SIG-M5 treated with dmso at 0.1 percent for 504 hours (cell line): ENCODE results near the gene RAB3IP.
"Not testable (repeated sequence)": the region's sequence is repeated elsewhere in the genome, so short reads cannot be mapped to it uniquely, and the experiment has no call there.

Source experiments
- DNase-seq: peaks from one replicate; lab custom pipeline; 2025; ENCODE audit not compliant: unreplicated experiment; lab: John Stamatoyannopoulos, UW

The RAB3IP gene

DNA sequence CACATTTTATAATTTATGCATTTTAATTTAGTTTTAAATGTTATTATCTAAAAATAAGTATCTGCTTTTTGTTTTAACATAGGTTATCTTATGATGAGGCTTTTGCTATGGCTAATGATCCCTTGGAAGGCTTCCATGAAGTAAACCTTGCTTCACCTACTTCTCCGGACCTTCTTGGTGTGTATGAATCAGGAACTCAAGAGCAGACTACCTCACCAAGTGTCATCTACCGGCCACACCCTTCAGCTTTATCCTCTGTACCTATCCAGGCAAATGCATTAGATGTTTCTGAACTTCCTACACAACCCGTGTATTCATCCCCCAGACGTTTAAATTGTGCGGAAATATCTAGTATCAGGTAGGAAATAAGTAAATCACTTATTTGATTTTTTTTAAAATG is 16.6 kb downstream of the RAB3IP start:
- DNase-seq, result no peak

DNA sequence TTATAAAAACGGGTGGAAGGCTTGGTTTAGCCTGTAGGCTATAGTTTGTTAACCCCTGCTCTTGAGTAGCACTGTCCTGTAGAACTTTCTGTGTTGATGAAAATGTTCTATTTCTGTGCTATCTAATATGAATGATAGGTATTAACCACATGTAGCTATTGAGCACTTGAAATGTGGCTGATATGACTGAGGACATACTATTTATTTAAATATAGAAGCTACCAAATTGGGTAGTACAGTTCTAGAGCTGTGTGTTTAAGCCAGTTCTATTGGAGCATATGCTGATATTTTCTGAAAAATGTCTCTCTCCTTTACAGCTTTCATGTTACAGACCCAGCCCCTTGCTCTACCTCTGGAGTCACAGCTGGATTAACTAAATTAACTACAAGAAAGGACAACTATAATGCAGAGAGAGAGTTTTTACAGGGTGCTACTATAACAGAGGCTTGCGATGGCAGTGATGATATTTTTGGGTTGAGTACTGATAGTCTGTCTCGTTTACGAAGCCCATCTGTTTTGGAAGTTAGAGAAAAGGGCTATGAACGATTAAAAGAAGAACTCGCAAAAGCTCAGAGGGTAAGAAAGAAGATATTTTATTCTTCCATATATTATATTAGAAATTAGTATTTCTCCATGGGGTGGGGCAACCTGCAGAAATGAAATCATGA is 17.6 kb downstream of the RAB3IP start:
- no peak for DNase-seq

GRCh38 chr12:69758105-69758504 is 19.4 kb downstream of the RAB3IP start:
- DNase-seq, result no peak

- not testable (repeated sequence) for DNase-seq
These were observed 20.9 kb downstream of the RAB3IP start for GRCh38 chr12:69759581-69759980.

- no peak for DNase-seq
These were observed 26.9 kb downstream of the RAB3IP start for GRCh38 chr12:69765515-69765914.

- DNase-seq, result no peak
These were observed 27.6 kb downstream of the RAB3IP start for GRCh38 chr12:69766260-69766659.

- DNase-seq, result no peak
These were observed 41.3 kb downstream of the RAB3IP start for GRCh38 chr12:69779928-69780327.

DNA sequence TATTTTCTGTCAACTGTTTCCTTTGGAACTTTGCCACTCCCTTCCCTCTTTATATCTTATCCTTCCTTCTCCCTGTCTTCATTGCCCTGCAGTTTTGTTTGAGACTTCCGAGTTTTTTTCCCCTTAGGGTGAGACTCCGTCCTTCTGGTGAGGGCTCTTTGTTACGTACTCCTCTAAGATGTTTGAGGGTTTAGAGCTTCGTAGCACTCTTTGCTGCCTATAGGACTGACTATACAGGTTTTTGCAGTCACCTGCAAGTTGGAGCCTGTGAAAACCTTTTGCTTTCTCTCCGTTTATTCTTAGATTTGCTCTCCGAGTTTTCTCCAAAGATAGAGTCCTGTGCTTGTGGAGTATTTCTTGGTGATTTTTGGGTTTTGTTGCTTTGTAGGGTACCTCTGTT is 44.7 kb downstream of the RAB3IP start:
- no peak for DNase-seq

- DNase-seq, result no peak
These were observed 50.7 kb downstream of the RAB3IP start for GRCh38 chr12:69789351-69789750.

DNA sequence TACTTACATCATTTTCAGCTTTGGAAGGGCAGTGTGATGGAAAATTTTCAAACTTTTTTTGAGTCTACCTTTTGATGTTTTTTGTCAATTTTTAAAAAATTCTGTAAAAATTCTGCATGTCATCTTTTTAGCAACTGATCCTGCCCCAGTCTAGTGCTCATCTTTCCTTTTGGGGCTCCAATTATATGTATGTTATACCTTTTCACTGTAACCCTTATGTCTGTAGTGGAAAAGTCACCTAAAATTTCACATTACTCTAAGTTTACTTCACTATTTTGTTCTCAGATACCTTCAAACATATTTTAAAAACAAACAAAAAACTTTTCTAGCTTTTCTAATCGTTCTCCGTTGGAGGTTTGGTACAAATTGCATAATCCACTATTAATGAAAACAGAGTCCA is 53.9 kb downstream of the RAB3IP start:
- no peak for DNase-seq

DNA sequence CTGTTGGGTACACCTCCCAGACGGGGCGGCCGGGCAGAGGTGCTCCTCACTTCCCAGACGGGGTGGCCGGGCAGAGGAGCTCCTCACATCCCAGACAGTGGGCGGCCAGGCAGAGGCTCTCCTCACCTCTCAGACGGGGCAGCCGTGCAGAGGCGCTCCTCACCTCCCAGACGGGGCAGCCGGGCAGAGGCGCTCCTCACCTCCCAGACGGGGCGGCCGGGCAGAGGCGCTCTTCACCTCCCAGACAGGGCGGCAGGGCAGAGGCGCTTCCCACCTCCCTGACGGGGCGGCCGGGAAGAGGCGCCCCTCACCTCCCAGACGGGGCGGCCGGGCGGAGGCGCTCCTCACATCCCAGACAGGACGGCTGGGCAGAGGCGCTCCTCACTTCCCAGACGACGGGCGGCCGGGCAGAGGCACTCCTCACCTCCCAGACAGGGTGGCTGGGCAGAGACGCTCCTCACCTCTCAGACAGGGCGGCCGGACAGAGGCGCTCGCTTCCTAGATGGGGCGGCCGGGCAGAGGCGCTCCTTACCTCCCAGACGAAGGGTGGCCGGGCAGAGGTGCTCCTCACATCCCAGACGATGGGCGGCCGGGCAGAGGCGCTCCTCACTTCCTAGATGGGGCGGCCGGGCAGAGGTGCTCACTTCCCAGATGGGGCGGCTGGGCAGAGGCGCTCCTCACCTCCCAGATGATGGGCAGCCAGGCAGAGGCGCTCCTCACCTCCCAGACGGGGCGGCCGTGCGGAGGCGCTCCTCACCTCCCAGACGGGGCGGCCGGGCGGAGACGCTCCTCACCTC is 68.6 kb downstream of the RAB3IP start:
- not testable (repeated sequence) for DNase-seq

DNA sequence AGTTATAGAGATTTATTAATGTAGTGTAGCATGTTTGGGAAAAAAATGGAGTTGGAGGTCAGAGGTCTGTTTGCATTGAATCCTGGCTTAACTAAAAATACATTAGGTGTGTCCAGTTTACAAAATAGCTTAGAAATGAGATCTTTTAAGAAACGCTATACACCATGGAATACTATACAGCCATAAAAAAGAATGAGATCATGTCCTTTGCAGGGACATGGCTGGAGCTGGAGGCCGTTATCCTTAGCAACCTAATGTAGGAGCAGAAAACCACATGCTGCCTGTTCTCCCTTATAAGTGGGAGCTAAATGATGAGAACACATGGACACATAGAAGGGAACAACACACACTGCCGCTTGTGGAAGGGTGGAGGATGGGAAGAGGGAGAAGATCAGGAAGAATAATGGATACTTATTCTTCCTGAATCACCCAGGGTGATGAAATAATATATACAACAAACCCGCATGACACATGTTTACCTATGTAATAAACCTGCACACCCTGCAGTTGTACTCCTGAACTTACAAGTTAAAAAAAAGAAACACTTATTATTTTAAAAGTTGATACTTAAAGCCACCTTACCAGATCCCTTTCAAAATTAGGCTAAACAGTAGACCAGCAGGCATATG is 72.3 kb downstream of the RAB3IP start:
- DNase-seq, result no peak

DNA sequence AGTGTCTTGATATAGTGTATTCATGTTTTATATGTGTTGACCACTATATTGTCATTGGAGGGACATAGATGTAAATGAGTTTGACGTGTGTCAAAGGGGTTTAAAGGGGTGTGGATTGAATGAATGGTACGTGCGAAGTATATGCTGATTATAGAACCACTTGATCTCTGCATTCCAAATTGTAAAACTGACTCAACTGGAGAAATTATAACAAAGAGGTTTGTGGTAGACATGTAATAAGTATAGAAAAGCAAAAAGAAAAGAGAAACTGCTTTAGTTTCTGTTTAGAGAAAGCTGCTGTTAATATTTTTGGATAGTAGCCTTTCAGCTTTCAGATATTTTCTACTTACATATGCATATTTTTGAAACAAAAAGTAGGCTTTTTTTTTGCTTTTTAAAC is 77.4 kb downstream of the RAB3IP start:
- no peak for DNase-seq

DNA sequence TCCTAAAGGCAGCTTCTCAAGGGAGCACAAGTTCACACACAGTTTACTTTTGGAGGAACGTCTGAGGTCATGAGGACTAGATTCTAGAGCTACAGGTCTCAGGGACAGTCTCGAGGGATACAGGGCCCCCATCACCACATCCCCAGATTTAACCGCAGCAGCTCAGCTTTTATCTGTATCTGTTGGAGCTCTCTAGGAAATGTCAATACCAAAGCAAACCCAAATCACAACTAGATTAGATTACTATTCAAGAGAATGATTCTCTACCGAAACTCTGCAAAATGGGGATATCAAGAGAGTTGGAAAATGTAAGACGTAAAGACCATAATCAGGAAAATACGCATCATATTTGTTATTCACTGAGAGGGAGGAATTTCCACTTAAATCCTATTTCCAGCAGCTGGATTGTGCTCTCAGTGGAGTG is 82.4 kb downstream of the RAB3IP start:
- no peak for DNase-seq

- no peak for DNase-seq
These were observed 82.9 kb downstream of the RAB3IP start for GRCh38 chr12:69821456-69822159.

- no peak for DNase-seq
These were observed 83.7 kb downstream of the RAB3IP start for GRCh38 chr12:69822201-69822860.

DNA sequence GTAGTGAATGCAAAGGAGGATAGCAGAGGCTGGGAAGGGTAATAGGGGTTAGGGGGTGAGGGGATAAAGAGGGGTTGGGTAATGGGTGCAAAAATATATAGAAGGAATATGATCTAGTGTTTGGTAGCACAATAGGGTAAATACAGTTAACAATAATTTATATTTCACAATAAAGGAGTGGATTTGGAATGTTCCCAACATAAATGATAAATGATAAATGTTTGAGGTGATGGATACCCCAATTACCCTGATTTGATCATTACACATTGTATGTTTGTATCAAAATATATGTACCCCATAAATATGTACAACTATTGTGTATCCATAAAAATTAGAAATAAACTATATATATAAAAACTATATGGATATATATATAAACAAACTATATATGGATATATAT is 85.4 kb downstream of the RAB3IP start:
- no peak for DNase-seq

DNA sequence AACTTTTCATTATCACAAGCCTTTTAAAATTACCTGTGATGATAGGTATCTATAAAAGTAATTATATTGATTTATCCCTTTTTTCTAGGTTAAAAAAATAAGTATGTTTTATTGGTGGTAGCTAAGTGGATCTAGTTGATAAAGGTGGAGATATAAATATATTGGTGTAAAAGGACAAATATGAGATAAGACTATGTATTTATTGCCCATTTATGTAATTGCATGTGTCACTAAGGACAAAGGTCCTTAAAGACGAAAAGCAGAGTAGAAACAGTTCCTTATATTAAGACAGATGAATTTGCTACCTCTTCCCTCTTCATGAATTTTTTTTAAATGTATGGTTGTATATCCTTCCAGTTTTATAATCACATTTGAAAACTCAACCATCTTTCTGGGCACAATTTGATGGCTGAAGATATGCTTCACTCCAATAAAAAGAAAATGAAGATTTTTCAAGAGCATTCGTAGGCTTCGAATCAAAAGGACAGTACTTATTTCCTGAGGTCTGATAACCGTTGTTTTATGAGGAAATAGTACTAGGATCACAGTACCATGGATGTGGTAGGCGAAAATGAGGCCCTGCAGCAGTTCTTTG is 86.4 kb downstream of the RAB3IP start, which contains the start of gene MYRFL:
TSS of gene MYRFL (plus strand) at position 262 of the 595 bp plus-strand sequence. CDS start at position 553, 291 bp downstream.
- DNase-seq, result no peak

- no peak for DNase-seq
These were observed 90.2 kb downstream of the RAB3IP start for GRCh38 chr12:69828897-69829296.

- no peak for DNase-seq
These were observed 95.0 kb downstream of the RAB3IP start for GRCh38 chr12:69833696-69834095.
